Activated CD4-positive, alpha-beta T cell treated with anti-CD3 and anti-CD28 coated beads, Interleukin-2, amount 50 U/mL, for 24 hours (primary cell): Measurements from ENCODE around the gene PRELID2.
"Not testable (repeated sequence)": the region's sequence is repeated elsewhere in the genome, so short reads cannot be mapped to it uniquely, and the experiment has no call there.

ENCODE experiments used
- DNase-seq, 2 donors: peaks; one replicate each; pipeline ENCODE4 v3.0.0-alpha.2; 2020; ENCODE audit warnings: low read depth in 1 of 2, low spot score in 1 of 2

Gene PRELID2

GRCh38 chr5:145752534-145752933 is 82.6 kb downstream of the PRELID2 start:
- no peak for DNase-seq

- no peak for DNase-seq
Measured at GRCh38 chr5:145750199-145750598, 84.9 kb downstream of the PRELID2 start.

- DNase-seq = no peak
Measured at GRCh38 chr5:145743396-145744061, 91.6 kb downstream of the PRELID2 start.

- no peak for DNase-seq
Measured at GRCh38 chr5:145739843-145740242, 95.3 kb downstream of the PRELID2 start.

GRCh38 chr5:145738227-145738626 is 96.9 kb downstream of the PRELID2 start:
- no peak for DNase-seq

- DNase-seq = no peak
Measured at GRCh38 chr5:145737578-145737977, 97.6 kb downstream of the PRELID2 start.

GRCh38 chr5:145729956-145730355 is 105.2 kb downstream of the PRELID2 start:
- not testable (repeated sequence) for DNase-seq

- DNase-seq = no peak
Measured at GRCh38 chr5:145723516-145723915, 111.6 kb downstream of the PRELID2 start.

- no peak for DNase-seq
Measured at GRCh38 chr5:145718956-145719355, 116.2 kb downstream of the PRELID2 start.

GRCh38 chr5:145715412-145715811 is 119.7 kb downstream of the PRELID2 start:
- DNase-seq = no peak

- DNase-seq = no peak
Measured at GRCh38 chr5:145712245-145712644, 122.9 kb downstream of the PRELID2 start.

GRCh38 chr5:145711417-145711816 is 123.7 kb downstream of the PRELID2 start:
- no peak for DNase-seq
